ENCODE measurements around the gene ALDH3A1.
"Not testable (repeated sequence)": the region's sequence is repeated elsewhere in the genome, so short reads cannot be mapped to it uniquely, and the experiment has no call there.

ALDH3A1 gene

DNA sequence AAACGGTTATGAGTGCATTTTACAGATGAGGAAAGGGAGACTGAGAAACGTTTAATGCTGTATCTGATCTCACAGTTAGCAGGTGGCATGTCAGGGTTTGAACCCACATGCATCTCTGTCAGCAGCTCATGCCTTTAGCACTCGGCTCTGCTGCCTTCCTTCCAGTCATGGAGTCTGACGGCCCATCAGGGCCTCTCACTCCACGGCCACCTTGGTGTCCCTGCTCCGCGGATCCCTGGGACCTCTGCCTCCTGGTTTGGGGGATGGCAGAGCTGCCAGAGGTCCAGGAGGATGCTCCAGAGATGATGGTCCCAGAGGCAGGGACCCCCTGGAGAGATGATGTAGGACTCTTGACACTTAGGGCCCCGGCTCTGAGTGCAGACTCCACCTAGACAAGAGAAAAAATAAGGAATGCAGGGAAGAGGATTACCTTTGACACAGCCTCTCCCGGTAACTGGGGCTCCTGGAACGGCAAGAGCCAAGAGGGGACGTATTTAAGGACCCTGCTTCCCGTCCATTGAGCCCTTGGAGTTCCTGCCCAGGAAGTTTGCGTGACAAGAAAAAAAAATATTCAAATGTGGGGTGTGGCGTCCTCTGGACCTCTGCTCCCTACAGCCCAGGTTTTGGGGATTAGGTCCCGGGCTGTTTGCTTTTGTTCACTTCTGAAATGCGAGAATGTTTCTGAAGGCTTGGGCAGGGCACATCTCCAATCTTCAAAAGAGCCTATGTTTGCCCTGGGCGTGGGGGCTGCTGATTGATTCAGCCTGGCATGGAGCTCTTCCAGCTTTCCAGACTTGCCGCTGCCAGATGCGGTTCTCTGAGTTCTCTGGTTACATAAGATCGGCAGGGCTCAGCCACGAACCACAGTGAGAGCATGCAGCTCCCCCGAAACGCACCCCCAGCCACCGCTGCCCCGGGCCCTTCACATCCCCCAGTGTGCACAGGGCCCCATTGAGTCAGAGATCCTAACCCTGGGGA lies at the start of gene ALDH3A1:
Gene ALDH3A1 (minus strand): TSS at position 470 of the 978 bp plus-strand sequence. CDS start 3,169 bp downstream, outside the sequence.
- in situ Hi-C loops (cut with MboI; ENCODE audit: low pct_unique_long_range_greater_than_20kb, low sequenced_read_pairs), result no loop called here
- no peak for DNase-seq

GRCh38 chr17:19796457-19796856 lies 48.4 kb upstream of the ALDH3A1 start:
- in situ Hi-C loops (cut with MboI; ENCODE audit: low pct_unique_long_range_greater_than_20kb, low sequenced_read_pairs), result no loop called here
- DNase-seq, result no peak

GRCh38 chr17:19791918-19792550 lies 43.9 kb upstream of the ALDH3A1 start:
- in situ Hi-C loops (cut with MboI; ENCODE audit: low pct_unique_long_range_greater_than_20kb, low sequenced_read_pairs), result no loop called here
- DNase-seq, result no peak

- no peak for DNase-seq
- in situ Hi-C loops (cut with MboI; ENCODE audit: low pct_unique_long_range_greater_than_20kb, low sequenced_read_pairs), result no loop called here
These were observed 39.7 kb upstream of the ALDH3A1 start for GRCh38 chr17:19787733-19788357.

- DNase-seq, result no peak
- in situ Hi-C loops (cut with MboI; ENCODE audit: low pct_unique_long_range_greater_than_20kb, low sequenced_read_pairs), result no loop called here
These were observed 37.8 kb upstream of the ALDH3A1 start for GRCh38 chr17:19785854-19786253.

DNA sequence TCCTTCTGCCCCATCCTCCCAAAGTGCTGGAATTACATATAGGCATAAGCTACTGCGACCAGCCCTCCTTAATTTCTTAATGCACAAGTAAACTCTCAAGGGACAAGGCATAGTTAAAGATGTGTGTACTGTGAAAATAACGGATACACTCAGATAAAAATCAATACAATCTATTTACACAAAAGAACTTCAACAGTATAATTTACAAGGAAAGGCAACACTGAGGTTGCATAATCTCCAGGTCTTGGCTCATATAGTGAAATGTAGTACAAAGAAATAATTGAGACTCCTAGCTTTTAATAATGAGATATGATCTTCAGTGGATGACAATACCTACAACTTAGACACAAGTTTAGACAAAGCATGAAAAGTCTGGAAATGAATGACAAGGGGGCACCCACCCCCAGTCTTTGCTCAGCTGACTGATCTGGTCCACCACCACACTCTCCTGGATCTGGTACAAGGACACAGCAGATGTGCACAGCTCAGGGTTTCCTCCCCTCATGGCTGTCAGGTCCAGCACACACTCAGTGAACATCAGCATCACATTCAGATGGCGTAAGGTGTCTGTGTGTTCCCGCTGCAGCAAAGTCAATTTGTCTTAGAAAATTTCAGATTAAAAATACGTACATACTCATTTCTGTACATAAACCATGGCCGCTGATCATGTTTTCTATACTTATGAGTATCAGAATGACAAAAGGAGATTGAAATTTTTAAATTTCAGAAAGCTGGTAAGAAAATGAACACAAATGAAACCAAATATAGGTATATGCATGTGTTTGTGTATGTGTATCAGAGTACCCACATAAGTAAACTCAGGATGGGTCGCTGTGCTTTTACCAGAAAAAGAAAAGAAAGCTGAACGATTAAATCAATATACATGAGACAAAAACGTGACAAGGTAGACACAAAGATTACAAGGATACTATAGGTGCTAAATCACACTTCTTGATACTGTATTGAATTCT lies 33.7 kb upstream of the ALDH3A1 start:
- DNase-seq, result no peak
- in situ Hi-C loops (cut with MboI; ENCODE audit: low pct_unique_long_range_greater_than_20kb, low sequenced_read_pairs), result no loop called here

GRCh38 chr17:19780846-19781245 lies 32.7 kb upstream of the ALDH3A1 start:
- in situ Hi-C loops (cut with MboI; ENCODE audit: low pct_unique_long_range_greater_than_20kb, low sequenced_read_pairs), result no loop called here
- DNase-seq, result no peak

DNA sequence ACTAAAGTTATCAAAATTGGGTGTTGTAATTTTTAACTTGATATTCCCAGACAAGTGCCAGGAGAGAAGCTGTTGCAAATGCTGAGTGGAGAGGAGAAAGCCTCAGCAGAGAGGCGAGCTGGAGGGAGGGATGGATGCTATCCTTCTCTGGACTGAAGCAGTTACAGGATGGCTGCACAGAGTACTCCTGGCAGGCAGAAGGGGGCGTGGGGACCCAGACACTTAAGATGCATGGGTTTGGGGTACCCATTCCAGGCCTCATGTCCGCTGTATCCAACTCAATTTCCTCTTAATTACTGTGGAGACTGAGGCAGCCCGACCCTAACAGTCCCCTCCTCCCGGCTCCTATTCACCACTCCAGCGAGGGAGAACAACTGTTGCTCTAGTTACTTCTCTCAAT lies 25.4 kb upstream of the ALDH3A1 start:
- no peak for DNase-seq
- in situ Hi-C loops (cut with MboI; ENCODE audit: low pct_unique_long_range_greater_than_20kb, low sequenced_read_pairs), result no loop called here

GRCh38 chr17:19771971-19772630 lies 24.0 kb upstream of the ALDH3A1 start:
- DNase-seq, result no peak
- in situ Hi-C loops (cut with MboI; ENCODE audit: low pct_unique_long_range_greater_than_20kb, low sequenced_read_pairs), result no loop called here

- in situ Hi-C loops (cut with MboI; ENCODE audit: low pct_unique_long_range_greater_than_20kb, low sequenced_read_pairs), result no loop called here
These were observed 23.1 kb upstream of the ALDH3A1 start for GRCh38 chr17:19770985-19771735.

DNA sequence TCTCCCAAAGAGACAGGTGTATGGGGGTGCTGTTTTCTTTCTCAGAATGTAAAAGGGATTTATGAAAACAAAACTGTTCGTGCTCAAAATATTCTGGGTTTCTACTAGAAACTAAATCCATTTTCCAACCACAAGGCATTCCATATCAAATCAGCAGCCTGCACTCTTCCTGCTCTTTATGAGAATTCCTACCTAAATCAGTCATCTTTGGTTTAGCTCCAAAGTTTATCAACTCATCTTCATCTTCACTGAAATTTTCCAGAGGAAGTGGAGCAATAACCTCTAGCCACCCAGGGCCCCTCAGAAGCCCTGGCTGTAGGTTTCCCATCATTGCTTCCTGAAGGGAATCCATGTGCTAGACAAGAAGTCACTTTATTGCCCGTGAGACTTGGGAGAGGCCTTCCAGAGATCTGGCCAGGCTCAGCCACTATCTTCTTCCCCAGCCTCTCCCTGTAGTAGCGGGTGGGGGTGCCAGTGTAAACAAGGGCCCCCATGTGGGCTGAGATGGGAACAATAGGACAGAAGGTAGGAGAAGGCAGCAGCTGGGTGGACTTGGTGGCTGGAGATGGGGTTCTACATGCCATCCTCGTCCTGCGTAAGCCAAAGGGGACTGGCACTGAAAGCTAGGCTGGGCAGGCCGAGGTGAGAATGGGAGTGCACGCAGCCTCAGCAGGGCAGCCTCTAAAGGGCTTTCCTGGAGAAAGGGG lies 22.0 kb upstream of the ALDH3A1 start:
- DNase-seq, result no peak
- in situ Hi-C loops (cut with MboI; ENCODE audit: low pct_unique_long_range_greater_than_20kb, low sequenced_read_pairs), result no loop called here

More at GRCh38 chr17:19770985-19771735, 23.1 kb upstream of the ALDH3A1 start:
- no peak for DNase-seq

DNA sequence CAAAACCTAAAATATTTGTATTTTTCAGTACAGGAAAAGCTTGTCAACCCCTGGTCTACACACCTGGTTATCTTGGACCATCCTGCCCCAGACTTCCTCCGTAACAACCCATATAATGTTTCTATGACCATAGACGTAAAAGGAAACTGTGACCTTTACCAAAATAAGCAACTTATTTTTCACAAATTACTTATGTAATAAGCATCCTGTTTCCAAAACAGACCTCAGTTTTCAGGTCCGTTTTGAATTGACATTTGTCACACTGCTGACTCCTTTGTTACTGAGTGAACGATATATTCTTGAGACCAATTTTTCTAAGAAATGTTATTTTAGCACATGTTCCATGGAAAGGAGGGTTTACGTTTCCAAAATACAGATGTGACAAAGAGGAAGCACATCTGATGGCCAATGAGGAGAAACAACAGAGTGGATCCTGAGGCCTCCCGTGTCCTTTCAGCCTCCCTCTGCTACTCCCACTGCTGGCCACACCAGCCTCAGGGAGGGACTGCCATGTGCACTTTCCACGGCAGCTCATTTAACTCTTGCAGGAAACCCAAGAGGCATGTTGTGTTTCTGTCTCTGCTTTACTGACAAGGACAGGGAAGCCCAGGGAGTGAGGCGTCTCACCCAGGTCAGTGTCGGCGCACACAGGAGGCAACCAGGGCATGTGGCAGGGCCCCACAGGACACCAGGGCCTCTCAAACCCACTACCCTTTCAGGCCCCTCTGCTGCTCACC lies 20.1 kb upstream of the ALDH3A1 start:
- DNase-seq, result peak; percentile 27
- in situ Hi-C loops (cut with MboI; ENCODE audit: low pct_unique_long_range_greater_than_20kb, low sequenced_read_pairs), result no loop called here

GRCh38 chr17:19766421-19767270 lies 18.5 kb upstream of the ALDH3A1 start:
- DNase-seq, result peak; percentile 61
- in situ Hi-C loops (cut with MboI; ENCODE audit: low pct_unique_long_range_greater_than_20kb, low sequenced_read_pairs), result no loop called here

- DNase-seq, result no peak
- in situ Hi-C loops (cut with MboI; ENCODE audit: low pct_unique_long_range_greater_than_20kb, low sequenced_read_pairs), result no loop called here
These were observed 17.9 kb upstream of the ALDH3A1 start for GRCh38 chr17:19766016-19766415.

DNA sequence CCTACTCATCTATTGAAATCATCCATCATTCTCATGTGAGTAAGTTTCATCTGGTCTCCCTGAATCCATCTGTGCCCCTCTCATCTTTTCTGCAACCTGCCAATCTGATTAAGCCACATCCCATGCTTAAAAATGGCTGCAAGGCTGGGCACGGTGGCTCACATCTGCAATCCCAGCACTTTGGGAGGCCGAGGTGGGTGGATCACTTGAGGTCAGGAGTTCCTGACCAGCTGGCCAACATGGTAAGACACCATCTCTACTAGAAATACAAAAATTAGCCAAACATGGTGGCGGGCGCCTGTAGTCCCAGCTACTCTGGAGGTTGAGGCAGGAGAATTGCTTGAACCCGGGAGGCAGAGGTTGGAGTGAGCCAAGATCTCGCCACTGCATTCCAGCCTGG lies 15.9 kb upstream of the ALDH3A1 start:
- DNase-seq; in situ Hi-C loops (cut with MboI; ENCODE audit: low pct_unique_long_range_greater_than_20kb, low sequenced_read_pairs): not testable (repeated sequence)

- no peak for DNase-seq
- in situ Hi-C loops (cut with MboI; ENCODE audit: low pct_unique_long_range_greater_than_20kb, low sequenced_read_pairs), result no loop called here
These were observed 15.3 kb upstream of the ALDH3A1 start for GRCh38 chr17:19763416-19763815.
